ENCODE measurements around the gene KPNB1.

The KPNB1 gene

GRCh38 chr17:47636273-47637030 lies 13.3 kb upstream of the KPNB1 start:
- DNase-seq, result no peak

DNA sequence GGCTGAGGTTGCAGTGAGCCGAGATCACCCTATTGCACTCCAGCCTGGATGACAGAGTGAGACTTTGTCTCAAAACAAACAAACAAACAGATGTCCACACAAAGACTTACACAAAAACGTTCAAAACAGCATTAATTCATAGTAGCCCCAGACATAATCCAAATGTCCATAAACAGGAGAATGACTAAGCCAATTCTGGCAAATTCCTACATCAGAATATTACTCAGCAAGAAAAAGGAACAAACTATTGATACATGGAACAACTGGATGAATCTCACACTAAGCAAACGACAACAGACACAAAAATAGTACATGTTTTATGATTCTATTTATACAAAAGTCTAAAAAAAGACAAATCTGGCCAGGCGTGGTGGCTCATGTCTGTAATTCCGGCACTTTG lies 10.8 kb upstream of the KPNB1 start:
- no peak for DNase-seq

- no peak for DNase-seq
Measured at GRCh38 chr17:47640076-47640475, 9.6 kb upstream of the KPNB1 start.

GRCh38 chr17:47641202-47641601 lies 8.5 kb upstream of the KPNB1 start:
- DNase-seq, result no peak

DNA sequence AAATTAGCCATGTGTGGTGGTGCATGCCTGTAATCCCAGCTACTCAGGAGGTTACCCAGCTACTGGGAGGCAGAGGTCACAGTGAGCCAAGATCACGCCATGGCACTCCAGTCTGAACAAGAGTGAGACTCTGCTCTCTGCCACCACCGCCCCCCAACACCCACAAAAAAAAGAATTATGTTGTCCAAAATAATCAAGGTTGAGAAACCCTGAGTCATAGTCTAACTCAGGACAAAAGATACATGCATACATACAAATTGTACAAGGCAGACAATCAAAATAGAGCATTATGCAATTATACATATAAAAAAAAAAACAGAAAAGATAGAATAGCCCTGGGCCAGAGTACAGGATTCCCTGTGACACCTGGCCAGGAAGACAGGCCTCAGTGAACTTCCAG lies 6.6 kb upstream of the KPNB1 start:
- DNase-seq, result no peak

DNA sequence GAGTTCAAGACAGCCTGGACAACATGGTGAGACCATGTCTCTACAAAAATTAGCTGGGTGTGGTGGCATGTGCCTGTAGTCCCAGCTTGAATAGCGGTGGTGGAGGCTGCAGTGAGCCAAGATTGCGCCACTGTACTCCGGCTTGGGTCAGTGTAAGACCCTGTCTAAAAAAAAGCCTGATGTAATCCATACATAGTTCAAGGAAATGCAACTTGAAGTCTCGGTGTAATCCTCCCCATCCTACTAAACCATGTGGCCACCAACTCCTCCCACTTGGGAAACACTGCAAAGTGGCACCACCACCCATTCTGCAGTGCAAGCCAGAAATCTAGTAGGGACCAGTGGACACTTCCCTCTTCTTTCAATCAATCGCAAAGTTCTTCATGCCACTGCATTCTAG lies 5.4 kb upstream of the KPNB1 start:
- no peak for DNase-seq

DNA sequence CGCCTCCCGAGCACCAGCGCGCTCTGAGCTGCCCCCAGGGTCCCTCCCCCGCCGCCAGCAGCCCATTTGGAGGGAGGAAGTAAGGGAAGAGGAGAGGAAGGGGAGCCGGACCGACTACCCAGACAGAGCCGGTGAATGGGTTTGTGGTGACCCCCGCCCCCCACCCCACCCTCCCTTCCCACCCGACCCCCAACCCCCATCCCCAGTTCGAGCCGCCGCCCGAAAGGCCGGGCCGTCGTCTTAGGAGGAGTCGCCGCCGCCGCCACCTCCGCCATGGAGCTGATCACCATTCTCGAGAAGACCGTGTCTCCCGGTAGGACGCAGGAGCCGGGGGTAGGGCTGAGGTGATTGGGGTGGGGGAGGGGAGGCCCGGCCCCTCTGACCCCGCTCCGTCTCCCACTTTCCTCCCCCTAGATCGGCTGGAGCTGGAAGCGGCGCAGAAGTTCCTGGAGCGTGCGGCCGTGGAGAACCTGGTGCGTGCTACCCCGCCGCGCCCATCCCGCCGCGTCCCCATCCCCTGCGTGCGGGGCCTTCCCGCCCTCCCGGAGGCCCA lies 329 bp downstream of the KPNB1 start:
- no peak for DNase-seq

DNA sequence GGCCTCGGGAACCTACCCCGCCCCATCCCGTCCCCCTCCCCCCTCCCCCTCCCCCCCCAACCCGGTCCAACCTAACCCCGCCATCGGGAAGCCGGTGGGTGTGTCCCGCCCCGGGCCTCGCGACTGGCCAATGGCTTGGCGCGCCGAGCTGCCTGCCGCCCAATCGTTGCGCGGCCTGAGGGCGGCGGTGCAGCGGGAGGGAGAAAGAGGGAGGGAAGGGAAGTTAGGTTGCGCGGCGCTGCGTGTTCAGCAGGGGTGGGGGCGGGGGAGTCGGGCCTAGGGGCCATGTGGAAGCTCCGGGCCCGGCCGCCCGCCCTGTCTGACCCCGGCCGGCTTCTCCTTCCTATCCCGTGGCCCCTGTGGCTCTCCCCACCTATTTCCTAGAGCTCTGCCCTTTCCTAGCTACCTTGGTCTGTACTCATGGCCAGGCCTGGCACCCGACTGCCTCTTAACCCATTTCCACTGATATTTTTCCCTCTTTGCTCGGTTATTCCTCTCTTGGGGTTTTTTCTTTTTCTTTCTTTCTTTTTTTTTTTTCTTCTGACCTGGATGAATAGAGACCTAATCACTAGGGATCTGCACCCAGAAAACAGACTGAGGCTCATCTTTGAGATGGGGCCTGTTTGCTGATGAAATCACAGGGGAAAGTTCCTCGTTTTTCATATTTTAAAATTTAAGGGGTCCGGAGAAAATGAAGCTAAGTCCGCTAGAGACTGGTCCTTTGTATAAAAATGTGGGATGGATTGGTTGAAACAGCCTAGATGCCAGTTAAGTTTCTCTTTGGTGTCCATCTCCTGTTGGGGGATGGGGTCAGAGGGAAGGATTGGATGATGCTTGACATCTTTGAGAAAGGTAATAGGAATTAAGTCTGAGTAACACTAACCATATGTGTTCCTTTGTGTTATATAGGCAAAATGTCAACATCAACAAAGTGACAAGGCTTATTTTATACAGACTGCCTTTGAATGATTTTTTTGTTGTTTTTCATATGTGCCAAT lies 1.1 kb downstream of the KPNB1 start:
- DNase-seq, result peak; percentile 99

- DNase-seq, result no peak
Measured at GRCh38 chr17:47651704-47652103, 2.0 kb downstream of the KPNB1 start.

DNA sequence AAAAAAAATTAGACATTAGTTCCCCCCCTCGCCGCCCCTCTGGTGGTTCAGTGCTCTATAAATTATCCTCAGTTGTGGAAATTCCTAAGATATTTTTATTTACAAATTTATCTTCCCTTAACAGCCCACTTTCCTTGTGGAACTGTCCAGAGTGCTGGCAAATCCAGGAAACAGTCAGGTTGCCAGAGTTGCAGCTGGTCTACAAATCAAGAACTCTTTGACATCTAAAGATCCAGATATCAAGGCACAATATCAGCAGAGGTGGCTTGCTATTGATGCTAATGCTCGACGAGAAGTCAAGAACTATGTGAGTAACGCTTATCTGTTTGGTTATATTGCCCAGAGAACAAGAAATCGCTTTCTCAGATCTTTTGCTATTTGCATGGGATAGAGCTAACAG lies 2.9 kb downstream of the KPNB1 start:
- DNase-seq, result no peak

DNA sequence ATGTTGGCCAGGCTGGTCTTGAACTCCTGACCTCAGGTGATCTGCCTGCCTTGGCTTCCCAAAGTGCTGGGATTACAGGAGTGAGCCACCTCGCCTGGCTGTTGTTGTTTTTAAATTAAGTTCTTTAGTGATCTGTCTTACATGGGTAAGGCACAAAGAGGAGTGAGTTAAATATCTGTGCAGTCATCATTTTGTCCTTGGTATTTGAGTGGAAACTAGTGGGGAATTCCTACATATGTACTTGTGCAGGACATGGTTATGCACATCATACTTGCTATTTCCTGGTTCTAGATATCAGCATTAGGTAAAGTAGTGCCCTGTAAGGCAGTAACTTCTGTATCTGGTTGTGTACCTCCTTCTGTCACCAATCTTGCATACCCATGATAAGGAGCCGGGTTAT lies 3.7 kb downstream of the KPNB1 start:
- no peak for DNase-seq

GRCh38 chr17:47654991-47655390 lies 5.3 kb downstream of the KPNB1 start:
- no peak for DNase-seq

DNA sequence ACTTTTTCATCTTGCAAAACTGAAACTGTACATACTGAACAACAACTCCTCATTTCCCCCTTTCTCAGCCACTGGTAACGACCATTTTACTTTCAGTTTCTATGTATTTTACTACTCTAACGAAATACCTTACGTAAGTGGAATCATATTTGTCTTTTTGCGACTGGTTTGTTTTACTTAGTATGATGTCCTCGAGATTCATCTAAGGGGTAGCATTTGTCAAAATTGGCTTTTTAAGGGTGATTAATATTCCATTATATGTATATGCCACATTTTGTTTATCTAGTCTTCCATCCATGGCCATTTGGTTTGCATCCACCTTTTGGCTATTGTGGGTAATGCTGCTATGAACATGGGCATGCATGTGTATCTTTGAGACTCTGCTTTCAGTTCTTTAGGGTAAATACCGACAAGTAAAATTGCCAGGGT lies 10.4 kb downstream of the KPNB1 start:
- DNase-seq, result no peak

GRCh38 chr17:47663912-47664623 lies 14.3 kb downstream of the KPNB1 start:
- peak; percentile 54 for DNase-seq

- no peak for DNase-seq
Measured at GRCh38 chr17:47664624-47664941, 14.9 kb downstream of the KPNB1 start.

DNA sequence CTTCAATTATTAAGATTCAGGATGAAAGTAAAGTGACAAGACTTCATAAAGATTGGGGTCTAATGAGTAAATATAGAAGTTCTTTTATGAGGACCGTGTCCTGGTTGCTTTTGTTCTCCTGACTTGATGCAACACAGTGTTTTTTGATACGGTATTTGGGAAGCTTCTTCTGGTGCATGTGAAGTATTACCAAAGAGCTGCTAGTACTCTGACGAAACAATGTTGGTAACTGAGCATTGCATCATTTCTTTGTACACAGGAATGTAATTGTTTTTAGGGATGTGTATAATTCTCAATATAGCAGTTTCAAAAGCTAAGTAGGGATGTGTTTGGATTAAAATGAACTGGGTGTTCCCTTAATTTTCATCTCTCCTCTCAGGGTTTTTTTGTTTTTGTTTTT lies 15.9 kb downstream of the KPNB1 start:
- DNase-seq, result peak; percentile 18

GRCh38 chr17:47669081-47669480 lies 19.4 kb downstream of the KPNB1 start:
- no peak for DNase-seq

GRCh38 chr17:47670064-47670463 lies 20.3 kb downstream of the KPNB1 start:
- no peak for DNase-seq

DNA sequence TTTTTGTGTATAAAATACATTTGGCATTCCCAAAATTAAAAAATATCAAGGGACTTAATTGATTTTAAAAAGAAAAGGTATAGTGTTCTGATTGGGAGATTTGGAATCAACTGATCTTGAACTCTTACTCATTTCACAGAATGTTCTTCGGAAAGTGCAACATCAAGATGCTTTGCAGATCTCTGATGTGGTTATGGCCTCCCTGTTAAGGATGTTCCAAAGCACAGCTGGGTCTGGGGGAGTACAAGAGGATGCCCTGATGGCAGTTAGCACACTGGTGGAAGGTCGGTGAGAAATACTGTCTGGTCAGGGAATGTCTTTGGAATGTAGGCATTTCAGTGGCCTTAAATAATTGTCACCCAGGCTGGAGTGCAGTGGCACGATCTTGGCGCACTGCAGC lies 24.8 kb downstream of the KPNB1 start:
- DNase-seq, result no peak

GRCh38 chr17:47675380-47676198 lies 25.9 kb downstream of the KPNB1 start:
- DNase-seq, result no peak

GRCh38 chr17:47676199-47676472 lies 26.4 kb downstream of the KPNB1 start:
- DNase-seq, result no peak

DNA sequence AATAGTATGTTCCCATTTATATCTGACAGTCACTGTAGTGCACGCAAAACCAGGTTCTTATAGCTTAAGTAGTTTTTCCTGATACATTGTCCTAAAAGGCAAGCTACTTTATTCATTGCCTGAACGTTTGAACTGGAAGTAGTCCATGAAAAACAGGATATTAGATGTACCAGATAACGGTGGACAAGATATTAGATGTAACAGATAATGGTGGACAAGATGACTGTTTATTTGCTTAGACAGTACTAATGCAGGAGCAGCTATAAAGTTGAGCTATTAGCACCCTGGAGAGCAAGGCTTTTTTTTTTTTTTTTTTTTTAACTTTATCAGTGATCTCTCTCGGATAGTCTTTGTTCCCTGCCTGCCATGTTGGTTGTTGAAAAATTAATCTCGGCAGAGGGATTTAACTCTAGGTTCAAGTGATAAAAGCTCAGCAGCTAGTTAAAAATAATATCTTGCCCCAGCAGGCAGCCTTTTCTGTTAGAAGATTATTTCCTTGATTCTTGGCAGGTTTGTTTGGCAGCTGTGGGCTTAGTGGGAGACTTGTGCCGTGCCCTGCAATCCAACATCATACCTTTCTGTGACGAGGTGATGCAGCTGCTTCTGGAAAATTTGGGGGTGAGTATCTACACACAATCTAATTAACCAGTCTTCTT lies 26.9 kb downstream of the KPNB1 start:
- no peak for DNase-seq
